Measurements from ENCODE around the gene WDFY3.

The WDFY3 gene

DNA sequence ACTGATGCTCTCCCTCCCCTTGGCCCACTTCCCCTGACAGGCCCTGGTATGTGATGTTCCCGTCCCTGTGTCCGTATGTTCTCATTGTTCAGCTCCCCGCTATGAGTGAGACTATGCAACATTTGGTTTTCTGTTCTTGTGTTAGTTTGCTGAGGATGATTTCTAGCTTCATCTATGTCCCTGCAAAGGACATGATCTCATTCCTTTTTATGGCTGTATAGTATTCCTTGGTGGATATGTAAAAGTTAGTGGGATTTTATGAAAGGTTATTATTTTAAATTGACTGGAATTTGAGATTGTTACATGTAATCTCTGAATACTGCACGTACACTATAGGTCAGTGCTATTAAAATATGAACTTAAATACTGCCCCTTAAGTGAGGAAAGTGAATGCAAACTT lies 184.0 kb downstream of the WDFY3 start:
- no peak for DNase-seq

DNA sequence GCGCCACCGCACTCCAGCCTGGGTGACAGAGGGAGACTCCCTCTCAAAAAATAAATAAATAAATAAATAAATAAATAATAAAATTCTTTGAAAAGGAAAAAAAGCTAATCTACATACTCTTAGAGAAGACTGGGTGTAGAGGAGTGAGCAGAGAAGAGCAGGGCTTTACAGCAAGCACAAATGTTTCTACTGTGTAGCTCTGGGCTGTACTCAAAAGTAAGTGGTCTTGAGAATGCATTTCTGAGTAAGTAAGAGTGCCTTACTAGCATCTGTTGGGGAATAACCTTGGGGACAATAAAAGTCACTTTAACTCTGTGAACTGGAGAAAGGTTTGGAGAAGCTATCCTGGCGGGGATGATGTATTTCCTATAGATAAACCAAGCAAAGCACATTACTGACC lies 185.8 kb downstream of the WDFY3 start:
- no peak for DNase-seq

DNA sequence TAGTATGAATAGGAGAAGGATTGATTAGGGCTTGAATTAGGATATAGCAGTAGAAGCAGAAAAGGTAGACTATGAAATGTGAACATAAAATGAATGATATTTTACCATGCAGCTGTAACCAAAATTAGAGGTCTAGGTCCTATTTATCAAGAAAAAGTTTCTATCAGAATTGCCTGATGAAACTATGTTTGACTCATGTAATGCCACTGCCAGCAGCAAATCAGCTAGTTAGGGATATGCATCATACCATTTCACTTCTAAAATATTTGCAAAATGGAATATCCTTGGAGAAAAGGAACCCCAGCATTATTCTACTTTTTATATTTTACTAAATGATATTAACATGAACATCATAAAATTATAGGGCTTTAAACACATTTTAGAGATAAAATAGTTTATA lies 188.4 kb downstream of the WDFY3 start:
- no peak for DNase-seq

DNA sequence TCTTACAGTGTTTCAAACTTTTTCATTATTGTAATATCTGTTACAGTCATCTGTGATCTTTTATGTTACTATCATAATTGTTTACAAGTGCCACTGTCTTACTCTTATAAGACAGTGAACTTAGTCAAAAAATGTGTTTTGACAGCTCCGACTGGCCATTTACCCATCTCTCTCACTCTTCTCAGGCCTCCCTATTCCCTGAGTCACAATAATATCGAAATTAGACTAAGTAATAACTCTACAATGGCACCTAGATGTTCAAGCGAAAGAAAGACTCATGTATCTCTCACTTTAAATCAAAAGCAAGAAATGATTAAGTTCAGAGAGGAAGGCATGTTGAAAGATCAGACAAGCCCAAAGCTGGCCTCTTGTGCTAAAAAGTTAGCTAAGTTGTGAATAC lies 199.3 kb downstream of the WDFY3 start:
- DNase-seq: no peak

DNA sequence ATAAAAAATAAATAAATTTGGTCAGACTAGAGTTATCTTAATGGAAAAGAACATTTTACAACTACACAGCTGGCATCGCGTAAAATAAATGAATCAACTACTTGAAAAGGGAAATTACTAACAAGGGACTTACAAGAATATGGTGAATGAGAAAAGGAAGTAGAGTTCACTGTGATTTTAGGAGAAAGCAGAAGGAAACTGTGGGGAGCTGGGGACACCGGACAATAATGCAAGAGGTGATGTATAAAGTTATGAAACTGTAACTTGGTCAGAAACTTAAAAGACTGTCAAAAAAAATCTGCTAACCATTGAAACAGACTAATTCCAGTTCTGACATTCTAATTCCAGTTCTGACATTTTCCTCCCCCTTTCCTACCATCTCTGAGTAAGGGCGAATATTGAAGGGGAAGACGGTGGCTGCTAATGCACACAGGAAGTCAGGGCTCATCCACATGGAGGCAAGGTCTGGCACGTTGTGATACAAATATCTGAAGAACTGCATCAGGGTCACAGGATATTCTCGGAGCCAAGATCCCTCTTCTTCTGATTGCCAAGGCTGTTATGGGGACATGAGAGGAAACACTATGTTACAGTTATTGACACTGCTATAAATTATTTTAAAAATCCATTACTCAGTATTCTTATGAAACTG lies 213.0 kb downstream of the WDFY3 start:
- DNase-seq: no peak

DNA sequence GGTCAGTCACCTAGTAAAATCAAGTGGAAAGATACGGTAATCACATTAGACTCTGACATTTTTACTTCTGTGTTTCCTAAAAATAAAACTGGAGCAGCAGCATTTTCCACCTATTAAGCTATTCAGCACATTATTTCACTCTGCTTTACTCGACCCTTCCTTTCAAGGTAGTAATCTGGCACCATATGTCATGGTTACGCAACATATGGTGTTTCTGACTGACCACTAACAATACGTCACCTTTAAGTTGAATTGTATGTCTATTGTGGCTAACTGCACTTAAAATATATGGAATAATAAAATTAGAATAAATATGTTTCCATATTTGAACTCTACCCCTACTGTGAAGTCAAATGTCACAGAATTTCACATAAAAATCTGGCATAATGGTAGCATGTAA lies 214.8 kb downstream of the WDFY3 start:
- no peak for DNase-seq

DNA sequence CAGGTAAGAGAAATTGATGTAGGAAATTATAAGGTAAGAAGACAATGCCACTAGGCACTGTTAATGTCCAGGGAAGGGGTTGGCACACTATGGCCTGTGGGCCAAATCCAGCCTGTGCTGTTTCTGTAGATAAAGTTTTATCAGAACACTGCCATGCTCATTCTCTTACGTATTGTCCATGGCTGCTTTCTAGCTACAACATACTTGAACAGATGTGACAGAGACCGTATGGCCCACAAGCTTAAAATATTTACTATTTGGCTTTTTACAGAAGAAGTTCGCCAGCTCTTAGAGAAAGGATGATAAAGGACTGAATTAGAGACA lies 215.6 kb downstream of the WDFY3 start:
- no peak for DNase-seq

DNA sequence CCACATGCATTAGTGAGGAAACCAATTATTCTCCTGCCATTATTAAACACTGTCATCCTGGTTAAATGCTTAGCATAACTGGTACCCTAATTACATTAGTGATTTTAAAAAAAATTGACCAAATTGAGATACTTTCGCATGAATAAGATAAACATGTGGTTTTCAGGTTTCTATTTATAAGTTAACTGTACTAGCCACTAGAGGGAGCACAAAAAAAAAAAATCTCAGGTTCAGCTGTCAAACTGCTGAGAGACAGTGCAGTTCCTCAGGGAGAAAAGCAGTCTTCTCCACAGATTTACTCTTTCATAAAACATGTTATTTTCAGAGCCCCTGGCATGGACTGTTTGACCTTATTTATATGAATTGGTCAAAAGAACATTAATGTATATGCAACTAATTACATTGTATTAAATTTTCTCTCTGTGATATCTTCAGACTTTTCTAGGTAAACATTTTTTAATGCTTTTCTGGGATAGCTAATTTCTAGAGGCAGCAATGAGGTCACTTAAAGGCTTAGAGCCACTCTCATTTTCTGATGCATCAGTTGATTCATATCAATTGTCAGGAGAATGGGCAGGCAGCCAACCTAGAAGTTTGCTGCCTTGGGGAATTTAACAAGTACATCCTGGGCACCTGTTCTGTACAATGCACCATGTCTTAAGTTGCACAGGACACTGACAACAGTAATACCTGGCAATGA lies 216.1 kb downstream of the WDFY3 start:
- no peak for DNase-seq

DNA sequence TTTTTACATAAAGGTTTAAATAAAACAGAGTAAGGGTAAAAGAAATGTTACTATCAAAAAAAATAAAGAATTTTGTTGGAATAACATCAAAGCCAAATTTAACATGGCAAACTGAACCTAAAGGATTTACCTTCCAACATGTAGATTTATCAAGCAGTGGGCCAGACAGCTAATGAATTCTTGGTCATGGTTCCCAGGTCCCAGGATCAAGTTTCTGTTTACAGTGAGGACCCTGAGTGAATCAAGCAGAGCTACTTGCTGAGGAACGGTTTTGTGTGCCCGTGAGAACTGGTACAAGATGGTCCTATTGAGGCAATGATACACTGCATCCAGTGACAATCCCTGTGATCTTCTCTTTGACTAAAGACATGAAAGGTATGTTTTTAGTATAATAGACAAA lies 226.4 kb downstream of the WDFY3 start:
- no peak for DNase-seq

DNA sequence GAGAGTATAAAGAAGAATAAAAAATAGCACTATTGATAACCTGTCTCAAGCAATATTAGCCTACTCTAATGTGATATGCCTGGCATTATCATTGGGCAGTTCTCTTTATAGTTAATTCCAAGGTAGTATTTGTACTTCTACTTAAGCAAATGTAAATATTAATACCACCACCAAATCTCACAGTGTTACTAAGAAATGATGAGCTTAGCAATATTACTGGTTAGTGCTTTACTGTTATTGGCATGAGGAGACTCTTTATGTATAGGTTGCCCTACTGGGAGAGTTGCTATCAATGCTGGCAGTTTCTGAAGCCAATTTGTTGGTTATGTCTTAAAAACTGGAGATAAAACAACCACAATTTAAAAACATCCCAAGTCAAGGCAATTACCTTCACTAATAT lies 227.9 kb downstream of the WDFY3 start:
- DNase-seq: no peak

DNA sequence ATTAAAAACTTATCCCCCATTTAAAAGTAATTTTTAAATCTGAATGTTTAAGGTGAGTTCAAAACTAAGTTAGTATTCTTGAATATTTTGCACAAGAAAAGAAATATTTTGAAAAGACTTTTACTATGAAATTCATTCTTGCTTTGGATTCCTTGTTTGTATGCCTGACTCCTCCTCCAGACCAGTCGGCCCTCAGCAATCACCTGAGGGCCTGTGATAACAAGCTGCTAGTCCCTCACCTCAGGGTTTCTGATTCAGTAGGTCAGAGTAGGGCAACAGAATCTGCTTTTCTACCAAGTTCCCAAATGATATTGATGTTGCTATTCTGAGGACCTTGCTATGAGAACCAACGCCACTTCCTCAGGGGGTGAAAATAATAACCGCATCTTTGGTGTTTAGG lies 228.8 kb downstream of the WDFY3 start:
- no peak for DNase-seq

DNA sequence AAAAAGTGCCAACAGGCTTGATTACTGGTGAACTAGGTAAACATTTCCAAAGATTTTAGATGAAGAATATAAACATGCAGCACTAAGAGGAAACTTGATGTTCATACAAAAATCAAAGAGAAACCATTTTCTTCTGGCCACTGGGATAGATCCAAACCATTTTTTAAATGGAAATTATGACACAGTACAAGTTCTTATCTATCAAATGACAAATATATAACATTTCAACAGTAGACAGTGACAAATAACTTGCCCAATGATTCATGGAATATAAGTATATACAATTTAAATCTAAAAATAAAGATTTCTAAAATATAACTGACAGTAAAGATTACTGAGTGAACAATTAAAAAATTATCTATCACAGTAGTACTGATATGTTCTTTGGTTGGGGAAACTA lies 232.5 kb downstream of the WDFY3 start:
- DNase-seq: no peak

DNA sequence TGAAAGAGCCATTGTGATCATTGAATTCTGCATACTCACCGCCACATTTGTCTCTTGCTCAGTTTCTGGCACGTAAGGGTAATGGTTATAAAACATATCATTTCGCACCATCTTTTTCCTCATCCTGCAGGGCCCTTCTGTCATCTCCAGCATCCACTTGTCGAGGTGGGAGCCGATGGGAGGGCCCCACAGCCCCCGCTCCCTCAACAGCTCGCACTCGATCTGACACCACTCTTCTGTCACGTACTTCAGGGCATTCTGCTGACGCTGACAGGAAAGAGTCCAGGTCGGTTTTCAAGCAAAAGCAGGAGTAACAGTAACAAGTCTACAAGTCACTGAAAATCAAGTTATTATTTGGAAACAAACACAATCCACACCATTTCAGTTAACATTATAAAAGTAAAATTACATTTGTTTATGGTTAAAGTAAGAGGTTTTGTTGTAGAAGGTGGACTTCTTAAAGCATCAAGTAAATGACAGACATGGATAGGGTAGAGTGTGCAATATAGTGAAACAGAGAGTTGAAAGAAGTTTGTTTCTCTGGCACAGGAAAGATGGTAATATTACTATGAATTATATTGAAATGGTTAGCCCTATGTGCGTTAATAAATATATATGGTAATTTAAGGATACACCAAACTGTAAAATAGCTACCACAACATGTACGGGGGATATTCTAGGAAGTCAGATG lies 233.0 kb downstream of the WDFY3 start:
- no peak for DNase-seq

DNA sequence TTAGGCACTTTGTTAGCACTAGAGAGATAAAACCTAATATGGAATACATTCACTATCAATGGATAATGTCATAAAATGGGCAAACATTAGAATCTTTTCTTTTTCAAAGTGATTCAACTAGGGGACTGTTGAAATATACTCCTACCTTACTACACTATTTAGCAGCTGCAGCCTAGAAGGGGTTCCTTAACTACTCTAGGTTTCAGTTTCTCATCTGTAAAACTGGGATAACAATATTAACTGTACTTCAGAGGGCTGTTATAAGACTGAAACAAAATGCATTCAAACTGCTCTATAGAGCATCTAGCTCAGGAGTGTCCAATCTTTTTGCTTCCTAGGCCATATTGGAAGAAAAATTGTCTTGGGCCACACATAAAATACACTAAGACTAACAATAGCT lies 236.1 kb downstream of the WDFY3 start:
- no peak for DNase-seq

DNA sequence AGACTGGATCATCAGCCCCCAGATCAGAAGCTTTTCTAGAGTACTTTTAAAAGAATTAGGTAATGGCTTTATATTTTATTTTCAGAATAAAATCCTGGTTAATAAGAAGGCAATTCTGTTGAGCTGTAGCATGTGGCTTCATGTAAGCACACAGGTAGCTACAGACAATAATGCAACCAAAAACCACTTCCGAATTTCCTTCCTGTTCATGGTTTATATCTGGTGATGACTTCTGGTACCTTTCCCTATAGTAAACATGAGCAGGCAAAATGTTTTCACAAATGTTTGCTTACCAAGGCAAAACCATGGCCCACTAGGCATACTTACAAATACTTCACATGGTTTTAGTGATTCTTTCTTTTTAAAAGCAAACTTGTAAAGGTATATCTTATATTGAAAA lies 239.0 kb downstream of the WDFY3 start:
- no peak for DNase-seq

DNA sequence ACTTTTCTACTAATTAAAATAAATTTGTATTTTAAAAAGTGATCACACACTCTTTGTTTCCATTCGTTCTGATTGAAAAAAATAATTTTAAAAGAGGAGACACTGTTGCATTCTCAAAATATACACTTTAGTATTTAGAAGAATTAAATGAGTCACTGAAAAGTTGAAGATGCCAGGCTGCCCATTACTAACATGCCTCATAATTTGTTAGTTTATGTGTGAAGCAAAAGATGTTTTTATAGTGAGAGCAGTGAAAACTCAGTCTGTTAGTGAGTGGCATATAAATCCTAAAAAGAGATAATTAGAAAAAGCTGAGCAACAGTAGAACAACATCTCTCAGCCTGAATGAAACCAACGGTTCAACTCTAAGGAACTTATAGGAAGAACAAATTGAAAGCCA lies 240.1 kb downstream of the WDFY3 start:
- DNase-seq: no peak

DNA sequence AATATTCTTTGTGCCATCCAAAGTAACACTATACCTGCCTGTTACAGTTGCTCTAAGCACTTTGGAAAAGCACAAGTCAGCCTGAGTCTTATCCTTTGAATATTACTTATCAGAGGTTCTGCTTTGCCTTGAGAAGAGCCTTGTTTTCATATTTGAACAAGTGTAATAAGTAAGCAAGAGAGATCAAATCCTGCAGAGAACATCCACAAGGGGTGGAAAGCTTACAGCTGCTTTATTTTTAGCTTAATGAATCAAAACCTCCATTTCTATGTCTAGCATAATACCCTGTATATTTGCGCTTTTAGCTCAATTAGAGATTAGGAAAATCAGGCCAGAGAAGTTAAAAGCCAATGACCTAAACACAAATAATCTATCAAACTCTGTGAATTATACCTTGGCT lies 243.8 kb downstream of the WDFY3 start:
- no peak for DNase-seq

DNA sequence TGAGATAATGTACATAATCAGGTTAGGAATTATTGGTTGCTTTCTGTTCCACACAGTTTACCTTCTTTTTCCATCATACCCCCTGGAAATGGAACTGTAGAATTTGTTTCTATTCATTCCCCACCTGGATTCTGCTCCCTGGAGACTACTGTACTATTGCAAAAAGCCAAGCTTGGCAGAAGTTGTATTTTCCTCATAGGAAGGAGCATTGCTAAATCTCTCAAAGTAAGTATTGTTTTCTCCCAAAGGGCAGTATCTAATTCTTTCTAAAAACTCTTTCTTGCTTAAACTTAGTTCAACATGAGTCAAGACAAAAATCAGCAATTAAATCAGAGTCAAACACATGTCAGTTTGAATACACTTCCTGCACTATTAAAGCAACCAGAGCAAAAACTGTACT lies 247.4 kb downstream of the WDFY3 start:
- no peak for DNase-seq

DNA sequence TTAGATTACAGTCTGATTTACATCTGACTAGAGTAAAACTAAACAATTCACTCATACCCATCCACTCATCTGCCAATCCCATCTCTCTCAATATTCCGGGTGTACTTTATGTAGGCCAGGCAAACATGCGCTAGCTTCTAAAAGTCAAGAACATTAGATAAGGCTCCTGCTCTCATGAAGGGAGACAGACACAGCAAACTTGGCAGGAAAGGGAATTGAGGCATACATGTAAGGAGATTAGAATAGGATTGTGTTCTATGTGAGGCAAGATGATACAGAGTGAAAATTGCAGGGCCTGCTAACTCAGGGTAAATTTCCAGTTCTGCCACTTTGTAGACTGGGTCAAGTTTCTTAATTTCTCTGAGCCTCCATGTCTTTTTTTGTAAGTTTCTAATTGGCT lies 247.8 kb downstream of the WDFY3 start:
- DNase-seq: no peak

DNA sequence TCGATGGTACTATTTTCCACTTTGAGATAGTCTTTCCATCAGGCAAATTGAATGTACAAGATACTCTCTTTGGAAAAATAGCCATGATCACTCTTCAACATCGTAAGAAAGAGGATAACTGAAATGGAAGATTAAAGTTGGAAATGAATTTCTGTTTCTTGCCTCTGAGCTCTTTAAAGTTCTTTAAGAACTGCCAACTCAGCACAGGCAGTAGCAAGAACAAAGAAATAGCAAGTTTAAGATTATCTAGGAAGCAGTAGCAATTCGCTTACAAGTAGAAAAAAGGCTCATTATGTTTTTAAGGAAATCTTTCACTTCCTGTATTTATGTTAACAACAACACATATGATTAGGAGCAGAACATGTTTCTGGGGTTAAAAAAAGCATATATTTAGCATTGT lies 255.9 kb downstream of the WDFY3 start:
- DNase-seq: no peak

DNA sequence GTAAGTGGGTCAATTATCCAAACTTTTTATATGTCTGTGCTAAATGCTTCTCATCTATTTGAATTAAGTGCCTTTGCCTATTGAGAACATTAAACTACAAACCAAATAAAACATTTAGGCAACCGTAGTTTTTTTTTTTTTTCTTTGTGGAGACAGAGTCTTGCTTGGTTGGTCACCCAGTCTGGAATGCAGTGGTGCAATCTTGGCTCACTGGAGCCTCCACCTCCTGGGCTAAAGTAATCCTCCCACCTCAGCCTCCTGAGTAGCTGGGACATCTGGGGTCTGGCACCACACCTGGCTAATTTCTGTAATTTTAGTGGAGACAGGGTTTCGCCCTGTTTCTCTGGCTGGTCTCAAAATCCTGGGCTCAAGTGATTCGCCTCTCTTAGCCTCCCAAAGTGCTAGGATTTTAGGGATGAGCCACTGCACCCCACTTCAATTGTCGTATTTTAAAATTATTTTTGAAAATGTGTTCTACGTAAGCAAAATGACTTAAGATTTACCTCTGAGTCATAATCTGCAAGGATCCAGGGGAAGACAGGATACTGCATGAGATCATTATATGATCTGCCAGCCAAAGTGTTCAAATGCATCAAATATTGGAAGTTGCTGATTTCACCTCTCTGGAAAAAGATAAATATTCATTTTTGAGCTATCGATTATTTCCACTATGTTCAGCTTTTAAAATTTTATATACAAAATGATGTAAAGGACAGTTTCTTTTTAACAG lies 257.9 kb downstream of the WDFY3 start:
- no peak for DNase-seq

DNA sequence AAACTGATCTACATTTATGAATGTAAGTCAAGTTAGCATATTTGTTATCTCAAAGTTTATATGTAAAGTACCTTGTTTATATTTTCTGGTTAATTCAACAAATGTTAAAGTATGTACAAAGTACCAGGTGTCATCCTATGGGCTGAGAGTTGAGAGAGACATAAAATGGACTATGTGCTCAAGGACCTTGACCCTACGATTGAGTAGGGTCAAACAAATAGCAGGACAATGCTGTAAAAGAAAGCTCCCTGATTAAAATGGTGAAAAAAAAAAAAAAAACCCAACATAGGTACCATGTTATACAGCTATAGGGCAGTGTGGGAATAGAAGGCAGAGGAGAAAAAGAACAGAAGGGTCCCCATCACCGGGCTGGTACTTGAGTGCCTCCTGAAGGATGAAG lies 260.2 kb downstream of the WDFY3 start:
- no peak for DNase-seq

DNA sequence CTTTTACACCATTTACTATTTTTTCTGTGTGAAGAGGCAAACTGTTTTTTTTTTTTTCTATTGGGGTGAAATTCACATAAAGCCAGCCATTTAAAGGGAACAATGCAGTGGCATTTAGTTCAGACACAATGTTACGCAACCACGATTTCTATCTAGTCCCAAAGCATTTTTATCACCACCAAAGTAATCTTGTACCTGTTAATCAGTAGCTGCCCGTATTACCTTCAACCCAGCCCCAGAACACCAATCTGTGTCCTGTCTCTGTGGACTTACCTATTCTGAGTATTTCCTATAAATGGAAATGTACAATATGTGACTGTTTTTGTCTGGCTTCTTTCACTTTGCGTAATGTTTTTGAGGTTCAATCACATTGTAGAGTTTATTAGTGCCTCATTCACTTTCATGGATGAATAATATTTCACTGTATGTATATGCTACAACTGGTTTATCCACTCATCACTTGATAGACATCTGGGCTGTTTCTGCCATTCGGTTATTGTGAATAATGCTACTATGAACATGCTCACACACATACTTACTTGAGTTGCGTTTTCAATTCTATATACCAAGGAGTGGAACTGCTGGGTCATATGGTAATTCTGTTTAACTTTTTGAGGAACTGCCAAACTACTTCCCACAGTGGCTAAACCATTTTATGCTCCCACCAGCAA lies 267.4 kb downstream of the WDFY3 start:
- DNase-seq: no peak
